ENCODE data around the gene ARHGAP33. TPM values are rescaled to one million over a fixed set of nuclear protein-coding genes. Genes with fewer than 3 reads are reported as not detected.

Gene ARHGAP33
- total RNA-seq, 1 donor from 2014 or later = under 0.01 TPM

GRCh38 chr19:35779033-35779432 is 3.7 kb downstream of the ARHGAP33 start:
- no peak for TF ChIP-seq CTCF (IDR thresholded peaks at IDR 0.05; ENCODE audit: insufficient read depth, low read length, severe bottlenecking)
- Histone ChIP-seq H3K27me3 (ENCODE audit: control insufficient read depth, insufficient read depth, low read length) (no peaks in the 10 kb centered on the region), H3K36me3 (ENCODE audit: control insufficient read depth, insufficient read depth, low read length) (no peaks in the 10 kb centered on the region), H3K4me3 (ENCODE audit: low read depth, low read length) (no peak overlapping the region)
- no peak for DNase-seq (ENCODE audit: low read depth)
- FAIRE-seq = no peak

DNA sequence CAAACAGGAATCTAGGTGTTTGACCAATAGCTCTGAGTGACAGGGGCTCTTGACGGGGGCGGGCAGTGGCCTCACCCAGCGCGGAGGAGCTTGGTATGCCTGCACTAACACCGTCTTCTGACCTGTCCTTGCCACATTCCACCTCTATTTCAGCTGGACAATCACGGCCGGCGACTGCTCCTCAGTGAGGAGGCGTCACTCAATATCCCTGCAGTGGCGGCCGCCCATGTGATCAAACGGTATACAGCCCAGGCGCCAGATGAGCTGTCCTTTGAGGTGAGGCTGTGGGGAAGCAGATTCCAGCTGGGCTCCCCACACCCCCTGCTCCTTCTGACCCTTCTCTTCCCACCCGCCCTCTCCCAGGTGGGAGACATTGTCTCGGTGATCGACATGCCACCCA is 4.7 kb downstream of the ARHGAP33 start:
- no peak for TF ChIP-seq CTCF (IDR thresholded peaks at IDR 0.05; ENCODE audit: insufficient read depth, low read length, severe bottlenecking)
- H3K36me3 ChIP-seq (ENCODE audit: control insufficient read depth, insufficient read depth, low read length) = no peaks in the 10 kb centered on the region
- DNase-seq (ENCODE audit: low read depth) (no peak), FAIRE-seq (no peak)
- H3K27me3 ChIP-seq (ENCODE audit: control insufficient read depth, insufficient read depth, low read length) = no peaks in the 10 kb centered on the region
- H3K4me3 ChIP-seq (ENCODE audit: low read depth, low read length) = no peak overlapping the region

DNA sequence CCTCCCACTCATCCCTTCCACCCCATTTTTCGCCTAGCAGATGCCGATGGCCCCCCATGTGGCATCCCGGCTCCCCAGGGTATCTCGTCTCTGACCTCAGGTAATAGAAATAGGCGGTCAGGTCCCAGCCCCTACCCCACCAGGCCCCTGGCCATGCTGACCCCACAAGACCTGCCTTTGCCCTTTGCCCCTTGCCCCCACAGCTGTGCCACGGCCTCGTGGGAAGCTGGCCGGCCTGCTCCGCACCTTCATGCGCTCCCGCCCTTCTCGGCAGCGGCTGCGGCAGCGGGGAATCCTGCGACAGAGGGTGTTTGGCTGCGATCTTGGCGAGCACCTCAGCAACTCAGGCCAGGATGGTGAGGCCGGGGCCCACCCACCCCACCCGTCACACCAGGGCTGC is 5.4 kb downstream of the ARHGAP33 start:
- no peaks in the 10 kb centered on the region for H3K27me3 ChIP-seq (ENCODE audit: control insufficient read depth, insufficient read depth, low read length)
- H3K36me3 ChIP-seq (ENCODE audit: control insufficient read depth, insufficient read depth, low read length) = no peaks in the 10 kb centered on the region
- DNase-seq (ENCODE audit: low read depth) (no peak), FAIRE-seq (no peak)
- no peak overlapping the region for H3K4me3 ChIP-seq (ENCODE audit: low read depth, low read length)
- no peak for TF ChIP-seq CTCF (IDR thresholded peaks at IDR 0.05; ENCODE audit: insufficient read depth, low read length, severe bottlenecking)

GRCh38 chr19:35781650-35782049 is 6.3 kb downstream of the ARHGAP33 start:
- H3K36me3 ChIP-seq (ENCODE audit: control insufficient read depth, insufficient read depth, low read length) = no peaks in the 10 kb centered on the region
- no peak for DNase-seq (ENCODE audit: low read depth)
- no peak overlapping the region for H3K4me3 ChIP-seq (ENCODE audit: low read depth, low read length)
- no peaks in the 10 kb centered on the region for H3K27me3 ChIP-seq (ENCODE audit: control insufficient read depth, insufficient read depth, low read length)
- FAIRE-seq = no peak
- no peak for TF ChIP-seq CTCF (IDR thresholded peaks at IDR 0.05; ENCODE audit: insufficient read depth, low read length, severe bottlenecking)

DNA sequence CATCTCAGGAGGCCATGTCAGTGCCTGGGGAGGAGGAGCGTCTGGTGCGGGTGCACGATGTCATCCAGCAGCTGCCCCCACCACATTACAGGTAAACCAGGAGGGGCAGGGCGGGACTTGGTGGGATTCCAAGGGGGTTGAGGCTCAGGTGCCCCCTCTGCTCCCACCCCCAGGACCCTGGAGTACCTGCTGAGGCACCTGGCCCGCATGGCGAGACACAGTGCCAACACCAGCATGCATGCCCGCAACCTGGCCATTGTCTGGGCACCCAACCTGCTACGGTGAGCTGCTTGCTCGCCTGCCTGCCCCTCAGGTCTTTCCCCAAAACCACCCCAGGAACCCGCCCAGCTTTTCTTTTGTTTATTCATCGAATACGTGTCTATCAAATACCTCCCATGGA is 7.2 kb downstream of the ARHGAP33 start:
- no peak for DNase-seq (ENCODE audit: low read depth)
- FAIRE-seq = no peak
- Histone ChIP-seq H3K27me3 (ENCODE audit: control insufficient read depth, insufficient read depth, low read length) (no peaks in the 10 kb centered on the region), H3K36me3 (ENCODE audit: control insufficient read depth, insufficient read depth, low read length) (no peaks in the 10 kb centered on the region), H3K4me3 (ENCODE audit: low read depth, low read length) (no peak overlapping the region)
- no peak for TF ChIP-seq CTCF (IDR thresholded peaks at IDR 0.05; ENCODE audit: insufficient read depth, low read length, severe bottlenecking)

Measured in bronchial epithelial cell (primary cell).